ENCODE data around the gene SCGB2A2. TPM values are rescaled to one million over a fixed set of nuclear protein-coding genes. Genes with fewer than 3 reads are reported as not detected.

SCGB2A2 gene
- total RNA-seq, 1 experiment from 2014 or later = not detected

DNA sequence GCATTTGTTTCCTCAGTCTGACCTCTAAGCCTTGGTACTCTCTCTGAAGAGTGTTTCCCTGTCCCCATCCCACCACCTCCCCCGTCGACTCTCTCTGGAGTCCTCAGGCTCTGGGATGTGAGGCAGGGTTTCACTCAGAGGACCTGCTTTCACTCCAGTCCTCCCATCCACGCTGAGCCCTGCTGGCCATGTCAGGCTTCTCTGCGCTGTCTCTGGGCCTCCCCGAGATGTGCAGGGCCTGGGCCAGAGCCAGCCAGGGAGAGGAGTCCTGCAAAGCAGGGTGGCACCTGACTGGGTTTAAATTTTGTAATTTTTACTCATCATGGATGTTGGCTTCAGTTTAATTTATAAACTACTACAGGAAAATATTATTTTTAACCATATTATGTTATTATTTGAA lies 3.3 kb downstream of the SCGB2A2 start:
- DNase-seq (ENCODE audit: low read depth, low spot score) = no peak
- in situ Hi-C loops (cut with HindIII; ENCODE audit: low pct_unique_long_range_greater_than_20kb, low sequenced_read_pairs) = no loop called here

- in situ Hi-C loops (cut with HindIII; ENCODE audit: low pct_unique_long_range_greater_than_20kb, low sequenced_read_pairs) = no loop called here
- no peak for DNase-seq (ENCODE audit: low read depth, low spot score)
Measured at GRCh38 chr11:62273789-62274275, 3.9 kb downstream of the SCGB2A2 start.

DNA sequence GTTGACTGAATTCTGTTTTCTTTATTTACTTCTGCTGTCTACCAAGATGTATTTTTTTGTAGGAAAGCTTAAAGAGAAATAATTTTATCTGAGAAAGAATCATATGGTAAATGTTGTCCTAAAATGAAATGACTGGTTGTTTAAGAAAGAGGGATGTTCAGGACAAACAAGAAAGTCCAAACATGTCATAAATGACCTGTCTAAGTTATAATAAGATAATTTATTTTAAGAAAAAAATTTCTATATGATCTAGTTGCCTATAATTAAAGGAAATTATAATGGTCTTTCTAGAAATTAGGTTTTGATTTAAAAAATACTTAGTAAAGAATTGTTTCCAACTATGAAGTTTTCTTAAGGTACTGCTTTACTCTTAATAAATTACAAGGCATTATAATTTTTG lies 10.5 kb downstream of the SCGB2A2 start:
- DNase-seq (ENCODE audit: low read depth, low spot score) = no peak
- in situ Hi-C loops (cut with HindIII; ENCODE audit: low pct_unique_long_range_greater_than_20kb, low sequenced_read_pairs) = no loop called here

DNA sequence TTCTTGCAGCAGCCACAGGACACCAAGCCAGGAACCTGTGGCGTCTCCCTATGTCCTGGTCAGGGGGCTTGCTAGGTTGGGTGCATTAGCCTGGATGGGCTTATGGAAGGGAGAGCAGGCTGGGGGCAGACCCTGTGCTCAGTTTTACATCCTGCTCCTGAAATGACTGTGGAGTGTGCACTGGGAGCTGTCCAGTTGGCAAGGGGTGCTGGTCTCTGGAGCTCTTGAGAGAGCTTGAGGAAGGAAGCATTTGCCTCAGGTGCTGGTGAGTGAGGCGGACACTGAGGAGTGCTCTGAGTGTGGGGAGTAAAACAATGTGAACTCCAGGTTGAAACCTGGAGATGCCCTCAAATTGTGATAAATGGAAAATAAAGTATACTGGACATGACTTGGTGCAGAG lies 25.5 kb downstream of the SCGB2A2 start:
- peak; percentile 7 for DNase-seq (ENCODE audit: low read depth, low spot score)
- in situ Hi-C loops (cut with HindIII; ENCODE audit: low pct_unique_long_range_greater_than_20kb, low sequenced_read_pairs) = no loop called here

- in situ Hi-C loops (cut with HindIII; ENCODE audit: low pct_unique_long_range_greater_than_20kb, low sequenced_read_pairs) = no loop called here
- DNase-seq (ENCODE audit: low read depth, low spot score) = no peak
Measured at GRCh38 chr11:62298975-62299374, 29.0 kb downstream of the SCGB2A2 start, which contains the start of gene SCGB1D4. Gene SCGB1D4 (minus strand): TSS chr11:62299075. CDS start chr11:62299010, 65 bp downstream.

DNA sequence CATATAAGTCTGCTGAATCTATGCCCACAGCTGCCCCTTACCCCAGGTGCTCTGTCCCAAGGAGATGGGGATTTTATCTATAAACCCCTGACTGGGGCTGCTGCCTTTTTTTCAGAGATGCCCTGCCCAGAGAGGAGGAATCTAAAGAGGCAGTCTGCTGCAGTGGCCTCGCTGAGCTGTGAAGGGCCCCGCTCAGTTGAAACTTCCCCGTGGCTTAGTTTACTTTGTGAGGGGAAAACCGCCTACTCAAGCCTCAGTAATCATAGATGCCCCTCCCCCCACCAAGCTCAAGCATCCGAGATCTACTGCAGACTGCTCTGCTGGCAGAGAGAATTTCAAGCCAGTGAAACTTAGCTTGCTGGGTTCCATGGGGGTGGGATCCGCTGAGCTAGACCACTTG lies 36.3 kb downstream of the SCGB2A2 start:
- no peak for DNase-seq (ENCODE audit: low read depth, low spot score)
- in situ Hi-C loops (cut with HindIII; ENCODE audit: low pct_unique_long_range_greater_than_20kb, low sequenced_read_pairs) = no loop called here

DNA sequence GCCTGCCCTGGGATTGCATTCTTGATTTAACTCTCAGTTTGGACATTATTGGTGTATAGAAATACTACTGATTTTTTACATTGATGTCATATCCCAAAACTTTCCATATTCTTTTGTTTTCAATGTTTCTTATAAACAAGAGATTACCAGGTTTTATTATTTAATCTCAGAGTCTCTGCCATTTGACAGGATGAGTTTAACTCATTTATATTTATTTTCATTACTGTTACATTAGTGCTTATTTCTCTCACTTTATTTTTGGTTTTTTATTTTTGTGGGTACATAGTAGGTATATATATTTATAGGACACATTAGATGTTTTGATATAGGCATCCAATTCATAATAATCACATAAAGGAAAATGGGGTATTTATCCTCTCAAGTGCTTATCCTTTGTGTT lies 38.0 kb downstream of the SCGB2A2 start:
- in situ Hi-C loops (cut with HindIII; ENCODE audit: low pct_unique_long_range_greater_than_20kb, low sequenced_read_pairs) = no loop called here
- DNase-seq (ENCODE audit: low read depth, low spot score) = no peak

GRCh38 chr11:62309991-62310390 lies 40.0 kb downstream of the SCGB2A2 start:
- no peak for DNase-seq (ENCODE audit: low read depth, low spot score)

DNA sequence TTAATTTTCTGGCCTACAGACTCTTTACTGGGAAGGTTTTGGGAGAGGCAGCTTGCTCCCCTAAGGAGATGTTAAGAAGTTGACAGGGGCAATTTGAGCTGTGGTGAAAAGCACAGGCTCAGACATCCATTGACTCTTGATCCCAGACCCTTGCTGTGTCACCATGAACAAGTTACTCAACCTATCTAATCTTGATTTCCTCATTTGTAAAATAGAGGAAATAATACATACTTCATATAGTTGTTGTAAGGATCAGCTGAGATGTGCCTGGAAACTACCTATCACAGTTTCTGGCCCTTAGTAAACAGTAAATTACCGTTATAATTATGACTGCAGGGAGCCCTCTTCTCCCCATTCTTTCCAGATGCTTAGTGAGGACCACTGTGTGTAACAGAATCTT lies 45.5 kb downstream of the SCGB2A2 start:
- no peak for DNase-seq (ENCODE audit: low read depth, low spot score)
- in situ Hi-C loops (cut with HindIII; ENCODE audit: low pct_unique_long_range_greater_than_20kb, low sequenced_read_pairs) = no loop called here

More at GRCh38 chr11:62309991-62310390, 40.0 kb downstream of the SCGB2A2 start:
- in situ Hi-C loops (cut with HindIII; ENCODE audit: low pct_unique_long_range_greater_than_20kb, low sequenced_read_pairs) = no loop called here

GRCh38 chr11:62322524-62322923 lies 52.6 kb downstream of the SCGB2A2 start:
- no peak for DNase-seq (ENCODE audit: low read depth, low spot score)
- in situ Hi-C loops (cut with HindIII; ENCODE audit: low pct_unique_long_range_greater_than_20kb, low sequenced_read_pairs) = no loop called here

Other genes with a start within 250 kb of the SCGB2A2 start
- 54.5 and 61.8 TPM in 2 replicates for gene INCENP, start 146.1 kb upstream of the SCGB2A2 start, total RNA-seq (2014; rRNA removed; shearing (Covaris generic))
- not detected in 2 replicates for gene SCGB1D1, start 79.9 kb upstream of the SCGB2A2 start, total RNA-seq (2014; rRNA removed; shearing (Covaris generic))
- not detected in 2 replicates for gene SCGB2A1, start 61.5 kb upstream of the SCGB2A2 start, total RNA-seq (2014; rRNA removed; shearing (Covaris generic))
- 4.5 and 6.0 TPM in 2 replicates for gene SCGB1D2, start 27.9 kb upstream of the SCGB2A2 start, total RNA-seq (2014; rRNA removed; shearing (Covaris generic))
- gene SCGB1D4, start 28.9 kb downstream of the SCGB2A2 start, total RNA-seq (2014; rRNA removed; shearing (Covaris generic)) = not detected in 2 replicates
- gene ASRGL1, start 67.3 kb downstream of the SCGB2A2 start, total RNA-seq (2014; rRNA removed; shearing (Covaris generic)) = 7.2 and 8.0 TPM in 2 replicates
- gene SCGB1A1, start 148.9 kb downstream of the SCGB2A2 start, total RNA-seq (2014; rRNA removed; shearing (Covaris generic)) = not detected in 2 replicates

Measured in SK-MEL-5 (cell line).